ENCODE results near the gene EEF1A1. TPM values are rescaled to one million over a fixed set of nuclear protein-coding genes. Genes with fewer than 3 reads are reported as not detected.
"Not testable (repeated sequence)": the region's sequence is repeated elsewhere in the genome, so short reads cannot be mapped to it uniquely, and the experiment has no call there.

Gene EEF1A1
- 7,340 TPM for polyA plus RNA-seq (2013, experiment 1 of 2)
- polyA plus RNA-seq (2013, experiment 2 of 2): 8,038 TPM

- Histone ChIP-seq H3K36me3 (ENCODE audit: insufficient read depth, low read length) (peaks cover 48% of the 10 kb centered on the region), H3K4me3 (ENCODE audit: low read length) (peak within 1 kb of the TSS; percentile 95), H3K9ac (ENCODE audit: low read depth, low read length) (peak within 1 kb of the TSS; percentile 100), H3K27me3 (ENCODE audit: insufficient read depth, low read length) (no peaks in the 10 kb centered on the region), H3K9me3 (ENCODE audit: insufficient read depth, low read depth, low read length) (no peaks in the 10 kb centered on the region), H3K27ac (ENCODE audit: low read depth, low read length) (peak within 1 kb of the TSS; percentile 99), H3K4me1 (ENCODE audit: insufficient read depth, low read length) (peaks cover 7% of the 10 kb centered on the region; the same call in 1 of the 2 replicates)
- WGBS: under 1% methylated on average over 53 of the region's 53 CpGs
These were observed at the start of gene EEF1A1 for GRCh38 chr6:73520688-73521350. Gene EEF1A1 (minus strand): TSS chr6:73521032. CDS start chr6:73520026, 1,006 bp downstream.

- H3K4me1 ChIP-seq (ENCODE audit: insufficient read depth, low read length): peaks cover 20% of the 10 kb centered on the region
- no peak overlapping the region for H3K9ac ChIP-seq (ENCODE audit: low read depth, low read length)
- WGBS: 94% methylated on average over 5 of the region's 5 CpGs
- H3K36me3 ChIP-seq (ENCODE audit: insufficient read depth, low read length): no peaks in the 10 kb centered on the region
- H3K4me3 ChIP-seq (ENCODE audit: low read length): no peak overlapping the region
- H3K9me3 ChIP-seq (ENCODE audit: insufficient read depth, low read depth, low read length): no peaks in the 10 kb centered on the region
- no peaks in the 10 kb centered on the region for H3K27me3 ChIP-seq (ENCODE audit: insufficient read depth, low read length)
- no peak overlapping the region for H3K27ac ChIP-seq (ENCODE audit: low read depth, low read length)
These were observed 48.3 kb upstream of the EEF1A1 start for GRCh38 chr6:73569121-73569520.

- H3K27ac ChIP-seq (ENCODE audit: low read depth, low read length): peak overlapping the region; percentile 81; the same call in 1 of the 2 replicates
- H3K4me3 ChIP-seq (ENCODE audit: low read length): no peak overlapping the region
- H3K9ac ChIP-seq (ENCODE audit: low read depth, low read length): no peak overlapping the region
- H3K4me1 ChIP-seq (ENCODE audit: insufficient read depth, low read length): peaks cover 20% of the 10 kb centered on the region
- H3K36me3 ChIP-seq (ENCODE audit: insufficient read depth, low read length): no peaks in the 10 kb centered on the region
- H3K27me3 ChIP-seq (ENCODE audit: insufficient read depth, low read length): no peaks in the 10 kb centered on the region
- no peaks in the 10 kb centered on the region for H3K9me3 ChIP-seq (ENCODE audit: insufficient read depth, low read depth, low read length)
- 90% methylated on average over 8 of the region's 8 CpGs for WGBS
These were observed 46.2 kb upstream of the EEF1A1 start for GRCh38 chr6:73566954-73567591.

- peak overlapping the region; percentile 81 for H3K27ac ChIP-seq (ENCODE audit: low read depth, low read length)
- peaks cover 20% of the 10 kb centered on the region for H3K4me1 ChIP-seq (ENCODE audit: insufficient read depth, low read length)
- WGBS: 83% methylated on average over 2 of the region's 2 CpGs
These were observed 45.6 kb upstream of the EEF1A1 start for GRCh38 chr6:73566486-73566871.

GRCh38 chr6:73565767-73566485 is 45.1 kb upstream of the EEF1A1 start:
- H3K27me3 ChIP-seq (ENCODE audit: insufficient read depth, low read length): no peaks in the 10 kb centered on the region
- no peaks in the 10 kb centered on the region for H3K9me3 ChIP-seq (ENCODE audit: insufficient read depth, low read depth, low read length)
- no peaks in the 10 kb centered on the region for H3K36me3 ChIP-seq (ENCODE audit: insufficient read depth, low read length)
- peak overlapping the region; percentile 44 for H3K9ac ChIP-seq (ENCODE audit: low read depth, low read length)
- WGBS: 89% methylated on average over 10 of the region's 11 CpGs
- peaks cover 20% of the 10 kb centered on the region for H3K4me1 ChIP-seq (ENCODE audit: insufficient read depth, low read length)
- H3K27ac ChIP-seq (ENCODE audit: low read depth, low read length): peak overlapping the region; percentile 81
- H3K4me3 ChIP-seq (ENCODE audit: low read length): no peak overlapping the region

More at GRCh38 chr6:73566486-73566871, 45.6 kb upstream of the EEF1A1 start:
- not testable (repeated sequence) for H3K4me3 ChIP-seq (ENCODE audit: low read length); H3K36me3 ChIP-seq (ENCODE audit: insufficient read depth, low read length); H3K27me3 ChIP-seq (ENCODE audit: insufficient read depth, low read length); H3K9me3 ChIP-seq (ENCODE audit: insufficient read depth, low read depth, low read length)
- peak overlapping the region; percentile 44 for H3K9ac ChIP-seq (ENCODE audit: low read depth, low read length)

- Histone ChIP-seq H3K4me1 (ENCODE audit: insufficient read depth, low read length) (peaks cover 27% of the 10 kb centered on the region), H3K9me3 (ENCODE audit: insufficient read depth, low read depth, low read length) (no peaks in the 10 kb centered on the region), H3K27me3 (ENCODE audit: insufficient read depth, low read length) (no peaks in the 10 kb centered on the region), H3K4me3 (ENCODE audit: low read length) (no peak overlapping the region), H3K9ac (ENCODE audit: low read depth, low read length) (no peak overlapping the region), H3K36me3 (ENCODE audit: insufficient read depth, low read length) (no peaks in the 10 kb centered on the region), H3K27ac (ENCODE audit: low read depth, low read length) (no peak overlapping the region)
- whole genome bisulfite sequencing: 94% methylated on average over 16 of the region's 17 CpGs
These were observed 43.9 kb upstream of the EEF1A1 start for GRCh38 chr6:73564578-73565345.

- Histone ChIP-seq H3K9ac (ENCODE audit: low read depth, low read length) (no peak overlapping the region), H3K4me1 (ENCODE audit: insufficient read depth, low read length) (peaks cover 41% of the 10 kb centered on the region), H3K9me3 (ENCODE audit: insufficient read depth, low read depth, low read length) (no peaks in the 10 kb centered on the region), H3K27me3 (ENCODE audit: insufficient read depth, low read length) (no peaks in the 10 kb centered on the region), H3K27ac (ENCODE audit: low read depth, low read length) (no peak overlapping the region), H3K4me3 (ENCODE audit: low read length) (no peak overlapping the region), H3K36me3 (ENCODE audit: insufficient read depth, low read length) (no peaks in the 10 kb centered on the region)
- WGBS: 81% methylated on average over 1 of the region's 2 CpGs
These were observed 41.7 kb upstream of the EEF1A1 start for GRCh38 chr6:73562558-73562957.

- H3K9ac ChIP-seq (ENCODE audit: low read depth, low read length): no peak overlapping the region
- 92% methylated on average over 9 of the region's 9 CpGs for whole genome bisulfite sequencing
- H3K4me3 ChIP-seq (ENCODE audit: low read length): no peak overlapping the region
- no peaks in the 10 kb centered on the region for H3K27me3 ChIP-seq (ENCODE audit: insufficient read depth, low read length)
- H3K27ac ChIP-seq (ENCODE audit: low read depth, low read length): no peak overlapping the region
- H3K36me3 ChIP-seq (ENCODE audit: insufficient read depth, low read length): no peaks in the 10 kb centered on the region
- H3K9me3 ChIP-seq (ENCODE audit: insufficient read depth, low read depth, low read length): no peaks in the 10 kb centered on the region
- peaks cover 30% of the 10 kb centered on the region for H3K4me1 ChIP-seq (ENCODE audit: insufficient read depth, low read length)
These were observed 40.1 kb upstream of the EEF1A1 start for GRCh38 chr6:73560853-73561407.

- Histone ChIP-seq H3K4me3 (ENCODE audit: low read length) (no peak overlapping the region), H3K9me3 (ENCODE audit: insufficient read depth, low read depth, low read length) (no peaks in the 10 kb centered on the region), H3K9ac (ENCODE audit: low read depth, low read length) (peak overlapping the region; percentile 54; the same call in 1 of the 2 replicates), H3K27me3 (ENCODE audit: insufficient read depth, low read length) (no peaks in the 10 kb centered on the region), H3K4me1 (ENCODE audit: insufficient read depth, low read length) (peaks cover 24% of the 10 kb centered on the region), H3K36me3 (ENCODE audit: insufficient read depth, low read length) (no peaks in the 10 kb centered on the region), H3K27ac (ENCODE audit: low read depth, low read length) (no peak overlapping the region)
- 58% methylated on average over 7 of the region's 8 CpGs for WGBS
These were observed 39.4 kb upstream of the EEF1A1 start for GRCh38 chr6:73560182-73560732.

- H3K36me3 ChIP-seq (ENCODE audit: insufficient read depth, low read length); H3K9ac ChIP-seq (ENCODE audit: low read depth, low read length); H3K4me3 ChIP-seq (ENCODE audit: low read length); H3K27ac ChIP-seq (ENCODE audit: low read depth, low read length); H3K9me3 ChIP-seq (ENCODE audit: insufficient read depth, low read depth, low read length); H3K27me3 ChIP-seq (ENCODE audit: insufficient read depth, low read length): not testable (repeated sequence)
- H3K4me1 ChIP-seq (ENCODE audit: insufficient read depth, low read length): peaks cover 21% of the 10 kb centered on the region
- WGBS: 96% methylated on average over 12 of the region's 12 CpGs
These were observed 38.6 kb upstream of the EEF1A1 start for GRCh38 chr6:73559399-73559794.
